Neural crest cell (in vitro differentiated cells): ENCODE data around the gene LYST. TPM values are rescaled to one million over a fixed set of nuclear protein-coding genes. Genes with fewer than 3 reads are reported as not detected.

Experiments used
- DNase-seq: peaks from one replicate; pipeline ENCODE4 v3.0.0; 2021; ENCODE audit warnings: low read depth, mixed read lengths, low spot score
- H3K27ac Mint-ChIP-seq: one replicate; pipeline ENCODE4 v1.8.0; 2021; ENCODE audit warnings: mild to moderate bottlenecking, mixed read lengths; ENCODE audit not compliant: unreplicated experiment
- H3K27me3 Mint-ChIP-seq: 2 replicates; pipeline ENCODE4 v1.8.0; 2021; ENCODE audit warnings: low read depth, mild to moderate bottlenecking, mixed read lengths
- H3K36me3 Mint-ChIP-seq: 2 replicates; pipeline ENCODE4 v1.8.0; 2021; ENCODE audit warnings: low read depth, mild to moderate bottlenecking, mixed read lengths
- H3K4me1 Mint-ChIP-seq: 2 replicates; pipeline ENCODE4 v1.8.0; 2021; ENCODE audit warnings: mixed read lengths
- H3K4me3 Mint-ChIP-seq: one replicate; pipeline ENCODE4 v1.8.0; 2021; ENCODE audit warnings: mild to moderate bottlenecking, mixed read lengths
- H3K9me3 Mint-ChIP-seq: 2 replicates; pipeline ENCODE4 v1.8.0; 2021; ENCODE audit warnings: mixed read lengths
- total RNA-seq: library from RNA; stranded (reverse); gene quantifications from 2 replicates; pipeline ENCODE4 v1.2.1, GENCODE V29; 2021
- TF ChIP-seq, protein P1 (sequence below): fragments of 200-600 bp; sonication (generic); conservative IDR thresholded peaks from 2 replicates; pipeline ENCODE4 v1.5.0; 2021; ENCODE audit warnings: antibody characterized with exemption, mild to moderate bottlenecking

The LYST gene
- total RNA-seq, 1 donor from 2014 or later: 5.3 TPM

DNA sequence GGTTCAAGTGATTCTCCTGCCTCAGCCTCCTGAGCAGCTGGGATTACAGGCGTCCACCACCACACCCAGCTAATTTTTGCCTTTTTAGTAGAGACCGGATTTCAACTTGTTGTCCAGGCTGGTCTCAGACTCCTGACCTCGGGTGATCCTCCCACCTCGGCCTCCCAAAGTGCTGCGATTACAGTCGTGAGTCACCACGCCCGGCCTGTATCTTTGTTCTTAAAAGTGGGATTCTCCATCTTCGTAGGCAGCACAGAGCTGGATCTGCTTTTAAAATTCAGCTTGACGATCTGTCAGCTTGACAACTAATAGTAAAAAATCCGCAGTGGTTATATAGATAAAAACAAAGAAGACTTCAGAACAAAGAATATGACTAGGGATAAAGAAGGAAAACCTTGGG is 214.3 kb downstream of the LYST start:
- peaks cover 63% of the 10 kb centered on the region for H3K27me3 Mint-ChIP-seq
- TF ChIP-seq, protein P1, sequence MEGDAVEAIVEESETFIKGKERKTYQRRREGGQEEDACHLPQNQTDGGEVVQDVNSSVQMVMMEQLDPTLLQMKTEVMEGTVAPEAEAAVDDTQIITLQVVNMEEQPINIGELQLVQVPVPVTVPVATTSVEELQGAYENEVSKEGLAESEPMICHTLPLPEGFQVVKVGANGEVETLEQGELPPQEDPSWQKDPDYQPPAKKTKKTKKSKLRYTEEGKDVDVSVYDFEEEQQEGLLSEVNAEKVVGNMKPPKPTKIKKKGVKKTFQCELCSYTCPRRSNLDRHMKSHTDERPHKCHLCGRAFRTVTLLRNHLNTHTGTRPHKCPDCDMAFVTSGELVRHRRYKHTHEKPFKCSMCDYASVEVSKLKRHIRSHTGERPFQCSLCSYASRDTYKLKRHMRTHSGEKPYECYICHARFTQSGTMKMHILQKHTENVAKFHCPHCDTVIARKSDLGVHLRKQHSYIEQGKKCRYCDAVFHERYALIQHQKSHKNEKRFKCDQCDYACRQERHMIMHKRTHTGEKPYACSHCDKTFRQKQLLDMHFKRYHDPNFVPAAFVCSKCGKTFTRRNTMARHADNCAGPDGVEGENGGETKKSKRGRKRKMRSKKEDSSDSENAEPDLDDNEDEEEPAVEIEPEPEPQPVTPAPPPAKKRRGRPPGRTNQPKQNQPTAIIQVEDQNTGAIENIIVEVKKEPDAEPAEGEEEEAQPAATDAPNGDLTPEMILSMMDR: no peak
- no peaks in the 10 kb centered on the region for H3K36me3 Mint-ChIP-seq
- H3K4me3 Mint-ChIP-seq: peak overlapping the region; percentile 67
- H3K27ac Mint-ChIP-seq: no peak overlapping the region
- no peak for DNase-seq
- H3K9me3 Mint-ChIP-seq: no peaks in the 10 kb centered on the region
- peaks cover 15% of the 10 kb centered on the region for H3K4me1 Mint-ChIP-seq

DNA sequence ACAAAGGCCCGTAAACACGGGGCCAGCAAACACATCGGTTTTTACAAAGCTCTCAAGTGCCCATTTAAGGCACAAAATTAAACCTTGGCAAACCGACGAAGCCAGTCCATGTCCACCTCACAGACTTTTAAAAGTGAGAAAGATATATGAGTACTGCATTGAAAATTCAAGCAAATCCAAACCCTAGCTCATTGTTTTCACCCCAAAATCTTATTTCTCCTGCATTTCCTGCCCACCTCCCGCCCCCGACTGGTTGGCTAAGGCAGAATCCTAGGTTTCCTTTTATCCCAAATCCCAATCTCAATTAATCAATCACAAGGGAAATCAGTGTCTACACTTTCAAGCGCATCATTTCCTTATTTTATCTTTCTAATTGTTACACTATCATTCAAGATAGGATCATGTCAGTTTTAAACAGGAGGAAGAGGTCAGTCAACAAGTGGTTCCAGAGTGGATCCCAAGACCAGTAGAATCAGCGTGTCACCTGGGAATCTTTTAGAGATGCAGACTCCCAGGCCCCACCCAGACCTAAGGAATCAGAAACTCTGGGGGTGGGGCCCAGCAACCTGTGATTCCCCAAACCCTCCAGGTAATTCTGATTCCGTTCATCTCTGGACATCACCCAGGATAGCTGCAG is 215.4 kb downstream of the LYST start:
- TF ChIP-seq, protein P1: no peak
- DNase-seq: no peak
- no peaks in the 10 kb centered on the region for H3K9me3 Mint-ChIP-seq
- H3K36me3 Mint-ChIP-seq: no peaks in the 10 kb centered on the region
- H3K27me3 Mint-ChIP-seq: peaks cover 71% of the 10 kb centered on the region
- H3K4me3 Mint-ChIP-seq: peak overlapping the region; percentile 88
- no peak overlapping the region for H3K27ac Mint-ChIP-seq
- peaks cover 25% of the 10 kb centered on the region for H3K4me1 Mint-ChIP-seq

DNA sequence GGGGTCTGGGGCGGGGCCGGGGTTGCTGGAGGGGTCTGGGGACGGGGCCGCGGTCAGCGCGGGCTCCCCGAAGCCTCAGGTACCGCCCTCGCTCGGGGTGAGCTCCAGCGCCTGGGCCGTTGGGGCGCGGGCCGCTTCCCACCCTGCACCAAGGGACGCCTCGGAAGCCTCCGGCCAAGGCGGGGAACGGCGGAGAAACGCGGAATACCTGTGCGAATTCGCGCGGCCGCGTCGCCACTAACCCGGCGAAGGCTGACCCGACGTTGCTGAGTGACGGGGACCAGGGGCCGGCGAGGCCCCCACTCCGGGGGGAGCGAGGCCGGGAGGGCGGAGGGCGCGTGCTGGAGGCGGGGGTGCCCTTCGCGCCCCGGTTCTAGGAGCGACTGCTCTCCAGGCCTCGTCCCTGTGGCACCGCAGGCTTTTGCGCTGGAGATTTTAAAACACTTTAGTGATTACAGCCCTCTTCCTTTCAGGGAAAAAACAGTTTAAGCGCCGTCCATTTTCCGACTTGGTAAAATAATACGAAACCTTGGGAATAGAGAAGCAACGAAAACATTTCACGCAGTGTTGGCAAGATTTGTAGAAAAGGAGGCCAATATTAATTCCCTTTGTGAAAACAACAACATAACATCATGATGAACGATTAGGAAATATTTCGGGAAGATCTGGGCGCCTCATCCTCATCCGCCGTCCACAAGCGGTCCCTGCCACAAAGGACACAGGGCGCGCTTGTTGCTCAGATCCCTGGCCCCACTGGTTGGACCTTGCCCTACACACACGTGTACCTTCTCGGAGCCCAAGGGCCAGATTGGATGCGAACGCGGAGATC is 216.2 kb downstream of the LYST start:
- no peak overlapping the region for H3K27ac Mint-ChIP-seq
- H3K27me3 Mint-ChIP-seq: peaks cover 71% of the 10 kb centered on the region
- H3K4me1 Mint-ChIP-seq: peaks cover 27% of the 10 kb centered on the region

DNA sequence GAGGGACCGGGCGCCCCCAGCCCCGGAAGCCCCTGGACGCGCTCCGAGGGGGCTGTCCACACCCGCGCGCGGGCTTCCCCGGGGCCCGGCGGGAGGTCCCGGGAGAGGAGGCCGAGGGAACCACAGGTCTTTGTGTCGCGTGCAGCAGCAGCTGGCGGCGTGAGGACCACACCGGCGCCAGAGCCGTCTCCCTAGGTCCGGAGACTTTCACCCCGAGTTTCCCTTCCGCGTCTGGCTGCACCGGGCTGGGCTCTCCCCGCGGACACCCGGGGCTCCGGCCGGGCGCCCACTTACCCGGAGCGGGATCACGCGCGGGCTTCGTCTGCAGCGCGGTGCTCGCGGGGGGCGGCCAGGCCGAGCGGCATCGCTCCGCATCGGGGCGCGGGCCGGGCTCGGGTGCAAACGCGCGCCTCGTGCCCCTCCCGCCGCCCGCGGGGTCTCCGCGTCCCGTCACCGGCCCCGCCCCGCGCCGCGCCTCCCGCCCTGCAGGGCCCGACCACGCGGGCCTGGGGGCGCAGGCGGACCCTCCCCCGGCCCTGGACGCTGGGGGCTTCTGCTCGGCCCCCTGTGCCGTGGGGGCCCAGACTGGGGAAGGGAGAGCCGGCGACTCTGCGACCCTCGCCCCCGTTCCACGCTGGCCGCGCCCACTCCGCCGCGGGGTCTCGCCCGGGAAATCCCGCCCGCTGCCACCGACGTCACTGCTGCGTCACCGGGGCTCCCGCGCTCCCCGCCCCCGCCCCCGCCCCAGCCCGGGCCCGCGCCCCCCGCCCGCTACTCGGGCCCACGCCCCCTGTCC is 217.1 kb downstream of the LYST start, which contains the start of gene GNG4:
Gene GNG4, minus strand, starts transcription at position 417 of the 796 bp plus-strand sequence. CDS start 65,946 bp downstream, outside the sequence.
- H3K27ac Mint-ChIP-seq: peak within 1 kb of the TSS; percentile 82
- H3K4me3 Mint-ChIP-seq: peak within 1 kb of the TSS; percentile 93
- TF ChIP-seq, protein P1: no peak
- peak; percentile 55 for DNase-seq
- peaks cover 64% of the 10 kb centered on the region for H3K27me3 Mint-ChIP-seq
- H3K9me3 Mint-ChIP-seq: no peaks in the 10 kb centered on the region
- H3K36me3 Mint-ChIP-seq: no peaks in the 10 kb centered on the region
- peaks cover 31% of the 10 kb centered on the region for H3K4me1 Mint-ChIP-seq

More for the DNA sequence above, 216.2 kb downstream of the LYST start:
- DNase-seq: peak; percentile 32
- TF ChIP-seq, protein P1: no peak
- Mint-ChIP-seq H3K36me3 (no peaks in the 10 kb centered on the region), H3K4me3 (peak overlapping the region; percentile 88), H3K9me3 (no peaks in the 10 kb centered on the region)

DNA sequence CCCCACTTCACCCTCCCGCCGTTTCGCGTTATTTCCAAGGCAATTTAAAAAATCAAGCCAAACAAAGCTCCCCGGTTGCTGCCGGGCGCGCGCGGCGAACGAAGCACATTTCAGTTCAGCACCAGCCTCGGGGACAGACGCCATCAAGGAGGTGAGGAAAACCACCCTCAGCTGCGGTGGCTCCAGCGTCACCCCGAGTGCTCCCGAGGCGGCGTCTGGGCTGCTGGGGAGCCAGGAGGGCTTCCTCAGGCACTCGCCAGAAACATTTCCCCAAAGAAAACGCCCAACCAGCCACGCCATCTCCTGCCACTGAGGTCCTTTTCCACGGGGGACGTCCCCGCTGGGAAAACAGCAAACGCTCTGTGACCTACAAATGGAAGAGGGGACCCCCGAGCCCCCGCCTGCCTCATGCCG is 217.7 kb downstream of the LYST start:
- TF ChIP-seq, protein P1: no peak
- peak; percentile 48 for DNase-seq
- Mint-ChIP-seq H3K9me3 (no peaks in the 10 kb centered on the region), H3K27ac (peak overlapping the region; percentile 82), H3K27me3 (peaks cover 61% of the 10 kb centered on the region), H3K4me1 (peaks cover 35% of the 10 kb centered on the region), H3K4me3 (peak overlapping the region; percentile 93), H3K36me3 (no peaks in the 10 kb centered on the region)
